CD4-positive, alpha-beta T cell treated with Interleukin-6 for 4 hours (primary cell): ENCODE measurements around the gene KCNN3.
A peak's percentile ranks its signal among the peaks of the same experiment; 100 is the strongest.

Experiments
- DNase-seq: peaks from one replicate; pipeline ENCODE4 v3.0.0-alpha.2; 2020; ENCODE audit warnings: mixed read lengths

KCNN3 gene

DNA sequence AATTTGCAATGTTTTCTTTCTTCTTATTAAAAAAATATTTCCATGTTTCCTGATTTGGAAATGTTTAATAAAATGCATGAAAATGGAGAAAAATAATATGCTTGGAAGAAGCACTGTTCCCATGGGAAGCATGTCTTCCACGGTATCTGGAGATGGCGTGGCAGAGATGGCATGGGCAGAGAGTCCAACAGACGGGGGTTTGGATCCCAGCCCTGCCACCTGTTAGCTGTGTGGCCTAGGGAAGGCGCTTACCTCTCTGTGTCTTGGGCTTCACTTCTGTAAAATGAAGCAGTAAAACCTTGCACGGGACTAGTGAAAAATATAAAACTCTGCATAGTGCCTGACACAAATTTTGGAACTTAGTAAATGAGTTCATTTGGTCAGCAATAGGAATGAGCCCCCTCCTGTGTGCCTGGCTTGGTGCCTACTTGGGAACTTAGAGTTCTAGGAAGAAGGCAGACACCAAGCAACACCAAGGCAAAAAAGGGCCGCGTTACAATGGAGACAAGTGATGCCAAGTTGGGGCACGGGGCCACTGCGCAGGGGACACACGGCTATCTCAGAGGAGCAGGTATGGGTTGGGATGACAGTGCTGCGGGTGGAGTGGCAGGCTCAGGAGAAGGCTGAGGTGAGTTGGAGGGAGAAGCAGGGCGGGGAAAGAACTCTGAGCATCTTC lies 124.2 kb downstream of the KCNN3 start:
- no peak for DNase-seq

DNA sequence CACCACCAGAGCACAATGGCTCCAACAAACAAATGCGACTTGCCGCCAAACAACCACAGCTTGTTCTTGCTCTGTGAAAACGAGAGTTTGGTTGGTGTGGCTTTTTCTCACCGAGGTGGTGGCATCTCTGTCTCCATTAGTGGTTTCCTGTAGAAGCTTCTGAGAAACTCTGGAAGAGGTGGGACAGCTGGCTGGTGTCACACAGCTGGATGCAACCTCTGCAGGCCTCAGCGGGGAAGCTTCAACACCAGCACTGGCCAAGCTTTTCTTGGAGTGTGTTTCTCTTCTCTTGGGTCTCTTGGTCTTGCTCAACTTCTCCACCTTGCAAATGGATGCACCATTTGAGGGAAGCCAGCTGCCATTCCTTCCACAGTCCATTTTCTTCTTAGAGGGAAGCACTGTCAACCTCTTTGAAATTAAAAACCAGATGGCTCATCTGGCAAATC lies 124.8 kb downstream of the KCNN3 start:
- DNase-seq = peak; percentile 15

DNA sequence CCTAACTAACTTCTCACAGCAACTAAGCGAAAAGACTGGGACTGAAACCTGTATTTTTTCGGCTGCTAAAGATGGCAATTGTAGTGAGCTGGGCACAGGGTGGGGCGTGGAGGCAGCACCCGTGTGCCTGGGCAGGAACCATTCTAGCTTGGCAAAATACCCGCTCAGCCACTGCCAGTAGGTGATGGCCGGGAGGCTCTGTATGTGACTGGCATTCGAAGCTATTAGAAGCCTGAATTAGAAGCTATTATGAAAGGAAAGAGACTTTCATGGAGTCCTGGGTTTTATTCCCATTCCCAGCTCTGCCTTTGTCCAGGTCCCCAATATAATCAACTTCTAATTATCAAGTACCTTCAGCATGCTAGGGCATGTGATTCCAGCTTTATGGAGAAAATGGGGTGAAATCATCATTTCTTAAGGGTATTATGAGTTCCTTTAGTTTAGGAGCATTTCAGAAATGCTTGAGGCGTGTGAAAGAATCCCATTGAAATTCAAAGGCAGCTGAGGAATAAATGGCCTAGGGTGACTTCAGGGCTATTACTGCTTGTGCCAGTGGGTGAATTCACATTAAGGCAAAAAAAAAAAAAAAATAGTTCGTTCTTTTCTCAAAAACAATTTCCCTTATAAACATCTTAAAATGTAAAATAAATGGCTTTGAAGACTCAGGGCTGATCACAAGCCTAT lies 125.6 kb downstream of the KCNN3 start:
- no peak for DNase-seq

DNA sequence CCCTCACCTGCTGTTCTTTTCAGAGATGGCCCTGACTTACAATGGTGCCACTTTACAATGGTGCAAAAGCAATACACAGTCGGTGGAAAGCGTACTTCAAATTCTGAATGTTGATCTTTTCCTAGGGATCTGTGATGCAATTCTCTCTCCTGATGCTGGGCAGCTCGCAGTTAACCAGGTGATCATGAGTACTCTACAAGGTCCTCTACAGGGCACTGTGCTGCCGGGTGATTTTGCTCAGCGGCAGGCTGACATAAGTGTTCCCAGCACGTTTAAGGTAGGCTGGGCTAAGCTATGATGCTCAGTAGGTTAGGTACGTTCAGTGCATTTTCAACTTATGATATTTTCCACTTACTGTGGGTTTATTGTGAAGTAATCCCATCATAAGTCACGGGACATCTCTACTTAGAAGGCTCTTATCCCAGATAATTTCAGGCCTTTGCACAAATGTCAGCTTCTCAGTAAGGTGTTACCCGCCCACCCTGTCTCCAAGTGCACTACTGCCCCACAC lies 126.5 kb downstream of the KCNN3 start:
- no peak for DNase-seq

DNA sequence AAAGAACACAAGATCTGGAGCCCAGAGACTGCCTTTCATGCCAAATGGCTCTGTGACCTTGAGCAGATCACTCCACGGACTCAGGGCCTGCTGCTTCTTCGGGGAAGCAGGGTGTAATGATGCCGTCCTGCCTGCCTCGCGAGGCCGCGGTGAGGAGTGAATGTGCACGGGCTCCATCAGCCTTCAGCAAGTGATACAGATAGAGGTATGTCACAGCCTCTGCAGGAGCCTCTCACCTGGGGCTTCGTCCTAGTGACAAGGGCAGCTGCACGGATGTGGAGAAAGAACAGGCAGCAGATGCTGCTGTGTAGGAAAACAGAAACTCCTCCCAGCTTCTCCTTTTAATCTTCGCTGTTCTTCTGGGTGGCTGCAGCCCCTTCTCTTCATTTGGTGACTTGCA lies 127.5 kb downstream of the KCNN3 start:
- no peak for DNase-seq

DNA sequence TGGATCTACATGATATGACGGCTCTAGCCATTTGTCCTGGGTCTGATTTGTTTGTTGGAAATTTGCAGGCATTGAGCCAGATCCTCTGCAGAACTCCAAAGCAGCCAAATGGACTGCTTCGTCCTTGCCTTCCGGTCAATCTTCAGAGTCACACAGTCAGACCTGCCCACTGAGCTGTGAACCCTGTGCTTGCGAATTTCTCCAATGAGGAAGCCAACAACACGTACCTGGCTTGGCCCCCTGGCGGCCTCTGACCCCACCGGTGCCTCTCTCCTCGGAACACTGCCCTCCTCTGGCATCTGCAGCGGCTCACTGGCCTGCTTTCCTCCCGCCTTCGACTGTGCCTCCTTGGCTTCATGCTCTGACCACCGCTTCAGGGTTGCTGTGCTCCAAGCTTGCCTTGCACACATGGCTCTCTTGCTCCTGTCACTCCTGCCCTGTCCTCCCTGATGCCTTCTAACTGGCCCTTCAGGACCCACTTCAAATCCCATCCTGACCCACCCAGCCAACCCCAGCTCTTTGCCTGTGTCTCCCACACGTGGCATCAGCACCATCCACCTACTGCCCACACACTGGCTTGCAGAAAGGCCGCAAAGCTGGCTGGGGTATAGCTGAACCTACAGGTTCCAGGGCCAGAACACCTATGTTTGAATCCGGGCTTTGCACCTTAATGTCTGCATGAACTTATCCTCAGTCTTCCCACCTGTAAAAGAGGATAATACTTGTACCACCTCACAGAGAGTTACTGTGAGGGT lies 128.2 kb downstream of the KCNN3 start:
- DNase-seq = no peak

DNA sequence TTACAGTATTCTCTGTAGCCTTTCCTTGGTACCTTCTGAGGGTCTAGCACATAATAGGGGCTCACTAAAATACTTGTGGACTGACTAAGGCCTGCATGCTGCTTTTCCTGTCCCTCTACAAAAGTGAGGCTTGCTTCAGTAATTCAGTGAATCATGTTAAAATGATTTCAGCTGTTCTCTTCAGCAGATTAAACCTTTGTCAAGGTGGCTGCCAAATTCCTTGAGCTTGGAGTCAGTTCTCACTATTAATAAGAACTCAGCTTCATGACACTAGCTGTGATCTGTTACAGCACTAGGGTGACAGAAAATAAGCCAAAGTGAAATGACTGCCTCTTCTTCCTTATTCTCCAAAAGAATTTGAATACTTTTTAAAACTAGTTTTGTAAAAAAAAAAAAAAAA lies 128.8 kb downstream of the KCNN3 start:
- DNase-seq = no peak

DNA sequence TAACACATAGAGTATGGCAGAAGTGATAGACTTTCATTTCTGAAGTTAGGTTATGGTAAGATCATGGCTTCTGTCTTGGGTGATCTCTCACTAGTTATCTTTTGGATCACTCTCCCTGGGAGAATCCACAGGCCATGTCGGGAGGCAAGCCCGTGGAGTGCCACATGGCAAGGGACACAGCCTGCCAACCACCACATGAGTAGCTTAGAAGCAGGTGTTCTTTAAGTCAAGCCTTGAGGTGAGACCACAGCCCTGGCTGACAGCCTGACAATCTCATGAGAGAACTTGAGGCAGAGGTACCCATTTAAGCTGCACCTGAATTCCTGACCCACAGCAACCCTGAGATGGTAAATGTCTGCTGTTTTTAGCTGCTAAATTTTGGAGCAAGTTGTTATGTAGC lies 130.4 kb downstream of the KCNN3 start:
- DNase-seq = no peak

DNA sequence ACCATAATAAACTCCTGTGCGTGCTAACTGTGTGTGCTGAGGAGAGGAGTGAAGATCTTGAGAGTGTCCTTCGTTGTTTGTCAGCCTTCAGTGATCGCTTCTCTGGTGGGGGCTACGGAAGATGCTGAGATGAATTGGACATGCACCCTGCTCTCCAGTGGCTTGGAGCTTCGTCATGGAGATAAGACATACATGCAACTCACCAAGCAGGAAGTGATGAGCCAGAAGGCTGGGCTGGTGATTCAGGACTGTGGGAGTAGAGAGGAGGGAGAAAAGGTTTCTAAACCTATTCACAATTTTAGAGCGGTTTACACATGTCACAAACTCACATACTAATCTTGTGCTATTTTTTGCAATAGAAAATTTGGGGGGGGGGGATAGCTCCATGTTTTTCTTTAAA lies 133.2 kb downstream of the KCNN3 start:
- no peak for DNase-seq

DNA sequence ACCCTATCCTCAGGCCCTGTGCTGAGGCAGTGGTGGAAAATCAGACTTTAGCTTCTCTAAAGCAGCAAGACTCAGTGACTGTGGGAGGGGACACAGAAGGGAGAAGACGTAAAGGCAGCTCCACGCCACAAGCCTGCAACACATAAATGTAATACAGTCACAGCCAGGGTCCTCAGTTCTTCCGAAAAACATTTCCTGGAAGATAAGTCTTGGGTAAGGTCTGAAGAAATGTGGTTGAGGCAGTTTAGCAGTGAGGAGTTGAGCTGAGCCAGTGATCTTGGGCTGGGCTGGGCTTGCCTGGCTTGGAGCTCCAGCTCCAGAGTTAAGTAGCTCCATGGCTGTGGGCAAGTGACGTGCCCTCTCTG lies 134.3 kb downstream of the KCNN3 start:
- DNase-seq = no peak

DNA sequence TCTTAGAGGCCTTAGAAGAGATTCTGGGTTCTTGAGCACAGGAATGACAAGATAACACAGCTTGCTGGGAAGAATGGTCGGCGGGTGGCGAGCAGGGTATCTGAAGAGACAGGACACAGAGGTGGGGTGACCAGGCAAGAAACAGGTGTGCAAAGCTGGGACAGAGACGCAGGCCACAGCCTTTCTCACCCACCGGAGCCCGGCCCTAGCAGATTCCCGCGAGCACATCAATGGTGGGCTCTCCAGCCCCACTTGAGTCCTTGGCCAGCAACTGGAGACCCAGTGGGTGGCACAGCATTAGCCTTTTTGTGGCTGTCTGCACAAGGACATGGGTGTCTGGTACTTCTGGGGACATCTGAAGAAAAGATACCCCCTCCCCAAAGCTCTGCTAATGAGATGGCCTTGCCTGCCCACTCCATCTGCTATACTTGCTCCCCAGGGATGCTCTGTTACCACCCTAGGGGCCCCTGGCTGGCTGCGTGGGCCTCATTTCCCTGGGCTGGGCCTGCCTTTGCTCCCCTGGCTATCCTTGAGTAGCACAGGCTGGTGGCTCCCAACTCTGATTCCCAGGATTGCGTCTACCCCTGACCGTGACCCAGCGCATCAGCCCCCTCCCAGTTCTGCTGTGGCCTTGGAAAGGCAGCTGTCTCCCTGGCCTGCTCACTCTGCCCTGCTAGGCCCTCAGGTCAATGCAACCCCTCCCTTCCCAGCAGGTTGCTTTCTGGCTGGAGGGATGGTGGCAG lies 134.8 kb downstream of the KCNN3 start:
- no peak for DNase-seq

DNA sequence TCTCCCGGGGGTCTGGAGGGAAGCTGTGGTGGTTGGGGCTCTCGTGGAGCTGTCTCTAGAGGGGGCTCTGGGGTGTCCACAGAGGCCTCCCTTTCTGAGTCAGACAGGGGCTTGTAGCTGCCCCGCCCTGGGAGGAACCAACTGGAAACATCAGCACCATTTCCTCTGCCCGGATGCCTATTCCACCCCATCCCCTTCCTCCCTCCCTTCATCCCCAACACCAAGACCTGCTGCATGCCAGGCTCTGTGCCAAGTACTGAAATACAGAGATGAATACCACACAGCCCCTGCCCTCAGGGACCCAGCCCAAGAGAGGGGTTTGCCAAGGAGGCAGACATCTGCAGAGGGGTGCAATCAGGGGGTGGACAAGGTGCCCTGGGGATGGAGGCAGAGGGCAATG lies 136.5 kb downstream of the KCNN3 start:
- DNase-seq = no peak

DNA sequence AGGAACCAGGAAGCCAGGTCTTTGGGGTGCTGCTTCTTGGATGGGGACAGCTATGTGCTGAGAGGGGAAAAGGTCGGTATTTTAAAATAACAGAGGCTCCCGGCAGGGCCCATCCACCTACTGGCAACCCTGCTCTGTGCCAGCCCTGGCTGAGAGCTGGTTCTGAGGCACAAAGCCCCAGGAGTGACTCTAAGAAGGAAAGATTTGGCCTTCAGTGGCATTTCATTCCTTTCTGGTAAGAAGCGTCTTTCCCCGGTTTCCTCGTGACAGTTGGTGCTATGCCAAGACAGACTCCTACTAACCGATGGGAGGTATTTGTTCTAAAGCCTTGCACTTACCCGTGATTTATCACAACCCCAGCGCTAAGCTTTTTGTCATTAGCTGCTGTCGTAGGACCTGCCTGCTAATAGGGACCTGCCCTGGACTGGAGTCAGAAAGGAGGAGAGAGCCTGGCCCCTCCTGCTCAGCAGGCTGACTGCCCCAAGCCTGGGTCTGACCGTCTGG lies 139.0 kb downstream of the KCNN3 start:
- DNase-seq = no peak

DNA sequence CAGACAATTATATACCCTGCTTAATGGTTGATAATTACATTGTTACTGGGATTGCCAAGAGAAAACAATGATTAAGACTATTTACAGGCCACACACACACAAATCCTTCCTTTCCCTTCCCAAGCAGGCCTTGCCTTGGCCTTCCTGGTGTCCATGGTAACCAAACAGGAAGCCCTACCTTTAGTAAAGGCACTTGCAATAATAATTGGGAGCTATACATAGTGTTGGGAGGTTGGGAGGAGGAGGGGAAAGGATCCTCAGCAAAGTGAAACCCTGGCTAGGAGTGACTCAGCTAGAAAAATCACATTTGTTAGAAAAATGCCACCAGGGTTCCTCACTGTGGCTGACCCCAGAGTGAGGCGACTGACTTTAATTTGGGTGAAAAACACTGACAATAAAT lies 139.8 kb downstream of the KCNN3 start:
- no peak for DNase-seq

DNA sequence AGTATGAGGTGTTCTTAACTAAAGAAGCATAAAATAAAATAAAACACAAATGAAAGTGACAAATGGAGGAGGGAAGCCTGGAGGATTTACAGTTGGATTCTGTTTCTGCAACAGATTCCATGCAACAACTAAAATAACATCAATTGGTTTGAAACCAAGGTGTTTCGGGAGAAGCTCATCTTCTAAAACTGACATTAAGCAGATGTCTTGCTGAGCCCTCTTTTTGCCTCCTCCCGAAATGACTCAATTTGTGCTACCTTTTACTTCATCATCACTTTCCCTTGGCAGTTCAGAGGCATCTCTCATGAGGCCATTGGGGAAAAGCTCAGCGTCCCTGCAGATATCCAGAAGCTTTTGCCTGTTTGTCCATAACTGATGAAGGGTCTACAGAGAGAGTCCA lies 140.5 kb downstream of the KCNN3 start:
- no peak for DNase-seq

DNA sequence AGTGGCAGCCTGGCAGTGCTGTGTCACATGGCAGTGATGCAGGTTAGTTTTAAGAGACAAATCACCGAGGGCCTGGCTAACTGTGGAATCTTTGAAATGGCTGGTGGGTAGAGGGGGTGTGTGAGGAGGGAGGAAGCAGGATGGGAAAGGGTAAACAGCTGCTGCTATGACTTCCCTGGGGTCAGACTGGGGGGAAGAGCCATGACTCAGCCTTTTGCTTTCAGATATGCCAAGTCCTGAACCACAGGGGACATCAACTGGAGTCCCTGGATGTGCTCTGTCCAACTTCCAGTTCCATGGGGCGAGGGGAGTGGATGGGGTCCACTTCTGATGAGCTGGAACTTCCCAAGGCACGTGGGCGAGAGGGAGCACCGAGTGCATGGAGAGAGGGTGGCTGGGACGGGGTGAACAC lies 141.0 kb downstream of the KCNN3 start:
- DNase-seq = no peak

DNA sequence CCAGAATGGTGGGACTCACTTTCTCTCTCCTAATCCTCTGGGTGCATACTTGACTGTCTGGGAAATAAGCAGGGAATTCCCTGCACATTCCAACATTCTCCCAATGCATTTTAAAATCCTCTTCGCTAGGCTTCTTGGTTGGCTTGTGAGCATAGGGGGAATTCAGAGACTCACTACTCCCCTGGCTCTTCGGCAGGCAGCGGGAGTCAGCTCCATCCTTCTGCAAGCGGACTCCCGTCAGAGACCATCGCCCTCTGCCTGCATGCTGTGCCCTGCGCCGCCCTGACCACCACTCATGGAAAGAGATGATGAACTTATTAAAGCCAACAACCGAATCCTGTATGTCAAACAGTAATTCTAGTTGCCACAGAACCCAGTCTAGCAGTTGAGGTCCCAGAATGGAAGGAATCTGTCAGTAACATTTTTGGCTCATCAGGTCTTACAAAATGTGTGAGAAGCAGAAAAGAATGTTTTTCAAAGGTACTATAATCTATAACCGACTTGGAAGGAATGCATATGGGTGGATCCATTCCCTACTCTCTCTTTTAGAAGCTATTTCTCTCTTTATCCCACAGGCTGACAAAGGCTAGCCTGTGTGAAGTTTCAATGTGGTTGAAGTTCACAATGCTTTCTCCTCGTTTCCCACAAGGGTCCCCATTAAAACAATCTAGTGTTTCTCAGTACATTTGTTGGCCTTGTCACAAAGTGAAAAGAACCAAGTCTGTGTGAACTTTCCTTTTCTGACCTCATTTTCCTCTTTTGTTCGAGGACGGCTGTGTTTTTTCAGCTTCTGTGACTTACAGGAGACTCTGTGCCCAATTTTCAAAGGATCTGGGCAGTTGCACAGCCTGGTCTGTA lies 143.0 kb downstream of the KCNN3 start:
- DNase-seq = no peak

DNA sequence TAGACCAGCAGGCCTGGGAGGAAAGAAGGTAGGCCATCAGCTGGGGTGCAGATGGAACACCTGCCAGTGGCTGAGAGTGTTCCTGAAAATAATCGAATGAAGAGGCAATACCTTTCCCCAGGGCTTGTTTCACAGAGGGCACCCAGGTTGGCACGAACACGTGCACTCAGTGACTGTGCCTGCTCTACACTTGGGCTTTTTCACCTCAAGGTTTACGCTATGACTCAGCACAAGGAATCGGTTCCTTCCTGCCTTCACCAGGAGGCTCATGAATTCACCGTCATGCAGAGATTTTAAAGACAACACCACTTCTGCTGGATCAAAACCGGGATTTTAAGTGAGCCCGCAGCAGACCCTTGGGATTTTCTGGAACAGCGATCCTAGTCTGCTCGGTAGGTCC lies 143.6 kb downstream of the KCNN3 start:
- DNase-seq = peak; percentile 22

DNA sequence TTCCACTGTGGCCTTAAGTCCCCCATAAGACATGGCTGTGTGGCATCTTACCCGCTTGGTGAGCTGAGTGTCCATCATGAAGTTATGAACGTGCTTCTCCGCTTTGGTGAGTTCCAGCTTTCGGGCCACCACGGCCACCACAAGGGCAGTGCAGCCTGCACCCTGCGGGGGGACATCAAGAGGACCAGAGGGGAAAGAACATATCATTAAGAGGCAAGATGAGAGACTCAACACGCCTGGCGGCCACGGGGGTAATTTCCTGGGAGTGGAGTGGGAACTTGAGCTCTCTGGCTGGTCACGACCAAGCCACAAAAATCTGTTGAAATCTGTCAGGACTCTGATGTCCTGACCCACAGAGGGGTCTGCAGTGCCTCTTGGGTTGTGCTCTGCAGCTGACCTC lies 144.2 kb downstream of the KCNN3 start:
- no peak for DNase-seq

DNA sequence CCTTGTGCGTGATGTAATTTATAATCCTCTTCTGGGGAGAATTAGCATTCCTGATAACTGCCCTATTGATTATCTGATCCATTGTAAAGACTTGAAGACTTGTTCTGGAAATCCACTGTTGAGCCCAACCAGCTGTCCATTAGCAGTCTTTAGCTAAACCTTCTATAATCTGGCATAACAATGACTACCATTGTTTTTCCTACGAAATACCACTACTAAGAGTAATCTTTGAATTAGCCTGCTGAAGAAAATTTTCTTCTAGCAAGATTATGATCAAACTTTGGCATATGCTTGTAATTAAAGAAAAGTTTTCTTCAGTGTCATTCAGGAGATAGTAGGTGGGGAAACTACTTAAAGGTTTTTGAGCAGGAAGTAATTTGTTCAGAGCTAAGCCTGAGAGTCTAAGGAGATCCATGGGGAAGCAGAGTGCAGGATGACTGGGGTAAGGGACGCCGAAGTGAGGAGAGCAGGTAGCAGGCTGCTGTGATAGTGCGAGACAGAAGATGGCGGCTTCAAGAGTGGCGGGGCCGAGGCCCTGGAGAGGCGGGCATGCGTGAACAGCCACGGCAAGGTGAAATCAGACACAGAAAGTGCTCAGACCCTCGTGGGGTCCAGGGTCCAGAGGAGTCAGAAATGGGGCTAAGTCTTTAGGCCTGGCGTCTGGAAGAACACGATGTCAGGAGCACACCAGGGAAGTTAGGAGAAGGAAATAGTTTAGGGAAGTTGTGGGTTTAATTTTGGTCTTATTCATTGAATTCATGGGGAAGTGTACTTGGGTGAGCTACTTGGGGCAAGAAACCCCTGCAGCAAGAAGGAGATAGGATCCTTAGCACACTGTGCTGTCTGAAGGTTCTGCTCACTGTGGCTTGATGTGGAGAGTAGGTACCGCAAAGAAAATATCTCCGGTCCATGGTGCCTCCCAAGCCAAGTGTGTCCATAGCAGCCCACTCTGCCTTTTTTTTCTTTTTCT lies 149.5 kb downstream of the KCNN3 start:
- no peak for DNase-seq
